OCI-LY7 (cell line): ENCODE data around the gene NWD2.

Experiments used
- EZH2phosphoT487 ChIP-seq: fragments of 200-600 bp; sonication (generic); IDR thresholded peaks from 2 replicates; pipeline ENCODE4 v1.6.1; 2018; ENCODE audit warnings: low read depth, borderline replicate concordance, mild to moderate bottlenecking, mixed run types, antibody characterized with exemption, low read length, moderate library complexity, mixed read lengths
- TF ChIP-seq, protein P1 (sequence below): fragments of 200-600 bp; sonication (generic); conservative IDR thresholded peaks from 2 replicates; pipeline ENCODE4 v1.5.1; 2014; ENCODE audit warnings: mild to moderate bottlenecking, antibody characterized with exemption, low read length, moderate library complexity, mixed read lengths

DNA sequence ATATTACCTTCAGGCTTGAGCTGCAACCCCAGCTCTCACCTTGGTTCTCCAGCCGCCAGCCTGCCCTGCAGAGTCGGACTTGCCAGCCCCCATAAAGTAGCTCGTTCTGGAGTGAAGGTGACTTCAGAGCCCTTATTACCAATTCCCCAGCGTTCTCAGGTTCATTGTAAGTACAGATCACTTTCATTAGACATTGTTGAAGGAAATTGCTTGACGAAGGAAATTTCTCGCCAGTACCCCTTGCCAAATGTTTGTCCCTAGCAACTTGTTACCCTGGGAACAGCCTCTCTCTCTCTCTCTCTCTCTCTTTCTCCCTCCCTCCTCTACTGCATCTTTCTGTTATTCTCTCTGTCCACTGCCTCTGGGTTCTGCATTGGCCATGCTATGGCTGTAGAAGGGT, 153.0 kb downstream of the NWD2 start:
- TF ChIP-seq, protein P1, sequence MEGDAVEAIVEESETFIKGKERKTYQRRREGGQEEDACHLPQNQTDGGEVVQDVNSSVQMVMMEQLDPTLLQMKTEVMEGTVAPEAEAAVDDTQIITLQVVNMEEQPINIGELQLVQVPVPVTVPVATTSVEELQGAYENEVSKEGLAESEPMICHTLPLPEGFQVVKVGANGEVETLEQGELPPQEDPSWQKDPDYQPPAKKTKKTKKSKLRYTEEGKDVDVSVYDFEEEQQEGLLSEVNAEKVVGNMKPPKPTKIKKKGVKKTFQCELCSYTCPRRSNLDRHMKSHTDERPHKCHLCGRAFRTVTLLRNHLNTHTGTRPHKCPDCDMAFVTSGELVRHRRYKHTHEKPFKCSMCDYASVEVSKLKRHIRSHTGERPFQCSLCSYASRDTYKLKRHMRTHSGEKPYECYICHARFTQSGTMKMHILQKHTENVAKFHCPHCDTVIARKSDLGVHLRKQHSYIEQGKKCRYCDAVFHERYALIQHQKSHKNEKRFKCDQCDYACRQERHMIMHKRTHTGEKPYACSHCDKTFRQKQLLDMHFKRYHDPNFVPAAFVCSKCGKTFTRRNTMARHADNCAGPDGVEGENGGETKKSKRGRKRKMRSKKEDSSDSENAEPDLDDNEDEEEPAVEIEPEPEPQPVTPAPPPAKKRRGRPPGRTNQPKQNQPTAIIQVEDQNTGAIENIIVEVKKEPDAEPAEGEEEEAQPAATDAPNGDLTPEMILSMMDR: no peak
- TF ChIP-seq EZH2phosphoT487: no peak
